Left lobe of liver (tissue), 2 donors: ENCODE measurements around the gene CA5B. TPM values are rescaled to one million over a fixed set of nuclear protein-coding genes. Genes with fewer than 3 reads are reported as not detected.
"Not testable (repeated sequence)": the region's sequence is repeated elsewhere in the genome, so short reads cannot be mapped to it uniquely, and the experiment has no call there.

Source experiments
- ATAC-seq: fragments of 200-7000 bp; cut with Tn5 transposase; one replicate; pipeline ENCODE4 v1.9.1; 2020; ENCODE audit warnings: mild to moderate bottlenecking, moderate library complexity
- DNase-seq: peaks from one replicate; pipeline ENCODE4 v3.0.0-alpha.2; 2020; ENCODE audit warnings: low spot score
- total RNA-seq: library from RNA; stranded (reverse); gene quantifications from one replicate; pipeline ENCODE4 v1.2.1, GENCODE V29; 2021
- donor health status: DM: no; HTN: no; CAD: no; lungs with moderate emphysema.
- donor health status: DM: no; HTN: yes; CAD: no.

The CA5B gene
- total RNA-seq, 1 donor from 2014 or later, result 1.3 TPM

- ATAC-seq, result no peak
- no peak for DNase-seq
These were observed 74.3 kb downstream of the CA5B start for GRCh38 chrX:15812192-15812938.

- DNase-seq (no peak), ATAC-seq (no peak)
These were observed 75.3 kb downstream of the CA5B start for GRCh38 chrX:15813416-15813815.

DNA sequence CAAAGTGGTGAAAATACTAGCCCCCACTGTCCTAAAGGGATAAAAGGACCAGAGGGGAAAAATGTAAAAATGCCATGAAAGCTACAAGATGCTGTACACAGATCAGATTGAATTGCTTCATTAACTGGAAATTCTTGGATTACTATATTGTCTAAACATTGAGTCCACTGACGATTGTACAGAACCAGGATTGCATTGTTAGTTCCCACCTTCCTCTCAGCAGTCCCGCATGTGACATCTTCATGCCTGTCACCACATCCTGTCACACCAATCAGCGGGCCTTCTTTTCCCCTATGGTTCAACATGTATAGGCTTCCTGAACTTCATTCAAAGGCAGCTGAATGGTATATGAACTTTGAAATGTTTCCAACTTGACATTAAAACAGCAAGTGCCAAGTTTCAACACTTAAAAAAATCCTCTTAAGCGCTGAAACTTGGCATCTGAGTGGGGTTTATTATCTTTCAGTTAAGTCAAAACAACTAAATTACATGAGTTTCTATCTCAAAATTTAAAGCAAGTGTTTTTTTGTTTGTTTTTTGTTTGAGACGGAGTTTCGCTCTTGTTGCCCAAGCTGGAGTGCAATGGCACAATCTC, 76.8 kb downstream of the CA5B start:
- no peak for DNase-seq
- ATAC-seq, result no peak

GRCh38 chrX:15815779-15816437, 77.8 kb downstream of the CA5B start:
- ATAC-seq (peak; percentile 80), DNase-seq (no peak)

DNA sequence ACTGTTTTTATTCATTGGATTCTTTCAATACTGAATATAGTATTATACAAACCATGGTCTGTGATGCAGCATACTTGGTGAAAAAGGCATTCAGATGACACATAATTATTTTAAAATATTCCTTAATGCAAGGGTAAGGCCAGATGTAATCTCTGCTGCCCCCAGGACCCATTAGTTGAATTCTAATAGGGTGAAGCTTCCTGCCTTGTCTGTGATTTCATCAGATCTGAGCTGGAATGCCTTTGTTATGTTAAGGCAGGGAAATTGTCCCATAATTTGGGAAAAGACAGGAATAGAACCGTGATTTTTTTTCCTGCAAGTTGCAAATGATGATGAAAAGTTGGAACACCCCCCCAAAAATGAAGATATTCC, 78.4 kb downstream of the CA5B start:
- no peak for ATAC-seq
- no peak for DNase-seq

- no peak for DNase-seq
- ATAC-seq, result no peak
These were observed 78.8 kb downstream of the CA5B start for GRCh38 chrX:15816886-15817285.

GRCh38 chrX:15820106-15821073, 82.3 kb downstream of the CA5B start:
- no peak for ATAC-seq

DNA sequence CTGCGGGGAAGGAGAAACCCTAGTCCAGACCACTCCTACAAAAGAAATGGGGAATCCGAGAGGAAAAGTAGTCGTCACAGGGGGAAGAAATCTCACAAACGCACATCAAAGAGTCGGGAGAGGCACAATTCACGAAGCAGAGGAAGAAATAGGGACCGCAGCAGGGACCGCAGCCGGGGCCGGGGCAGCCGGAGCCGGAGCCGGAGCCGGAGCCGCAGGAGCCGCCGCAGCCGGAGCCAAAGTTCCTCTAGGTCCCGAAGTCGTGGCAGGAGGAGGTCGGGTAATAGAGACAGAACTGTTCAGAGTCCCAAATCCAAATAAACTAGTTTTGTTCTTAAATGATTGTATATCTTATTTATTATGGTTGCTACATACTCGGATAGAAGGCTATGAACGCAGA, 84.9 kb downstream of the CA5B start:
- ATAC-seq, result no peak
- DNase-seq, result no peak

More at GRCh38 chrX:15820106-15821073, 82.3 kb downstream of the CA5B start:
- DNase-seq, result no peak

DNA sequence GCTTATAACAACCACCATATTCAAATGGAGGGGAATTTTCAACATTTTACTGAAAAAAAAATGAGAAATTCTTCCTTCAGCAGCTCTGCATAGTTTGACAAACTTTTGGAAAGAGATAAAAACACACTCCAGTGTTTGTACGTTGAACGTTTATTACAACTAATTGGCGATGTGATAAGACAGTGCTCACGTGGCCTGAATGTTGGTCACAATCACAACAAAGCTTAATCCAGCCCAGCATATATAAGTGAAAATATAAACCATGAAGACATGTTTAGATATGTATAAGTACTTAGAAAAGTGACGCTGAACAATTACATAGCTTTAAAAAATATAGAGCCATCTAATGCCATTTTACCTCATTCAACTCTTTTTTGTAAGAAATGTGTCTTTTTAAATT, 87.9 kb downstream of the CA5B start:
- no peak for ATAC-seq
- DNase-seq, result no peak

DNA sequence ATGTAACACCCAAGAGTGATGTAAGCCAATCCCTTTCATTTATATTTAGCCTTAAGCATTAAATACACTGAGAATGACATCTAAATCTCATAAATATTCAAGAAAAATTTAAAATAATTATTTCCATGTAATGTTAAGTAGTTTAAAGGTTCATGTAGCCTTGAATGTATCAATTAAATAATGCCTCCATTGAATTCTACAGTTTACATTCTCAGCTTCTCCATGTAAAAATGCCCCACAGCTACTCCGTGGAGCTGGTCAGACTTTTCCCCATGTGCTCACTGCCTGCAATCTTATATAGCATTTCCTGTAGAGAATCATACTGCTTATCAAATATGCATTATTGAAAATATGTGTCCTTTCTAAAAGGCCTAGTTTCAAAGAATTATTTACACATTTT, 91.1 kb downstream of the CA5B start:
- DNase-seq, result no peak
- no peak for ATAC-seq

GRCh38 chrX:15831347-15831746, 93.3 kb downstream of the CA5B start:
- DNase-seq, ATAC-seq: not testable (repeated sequence)

DNA sequence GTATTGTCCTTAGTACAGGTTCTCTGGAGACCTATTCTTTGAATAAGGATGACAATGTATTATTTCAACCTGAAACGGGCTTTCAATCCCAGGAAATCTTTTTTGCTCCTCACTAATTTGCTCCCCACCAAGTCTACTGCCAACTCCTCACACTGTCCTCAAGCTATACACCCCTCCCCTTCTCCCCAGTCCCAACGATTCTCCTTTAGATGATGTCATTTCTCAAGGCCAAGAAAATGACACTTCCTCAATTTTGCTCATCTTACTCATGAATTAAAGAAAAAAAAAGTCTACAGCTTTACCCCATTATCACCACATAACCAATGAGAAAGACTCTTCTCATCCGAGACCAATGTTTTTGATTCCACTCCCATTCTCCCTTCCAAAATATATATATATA, 96.0 kb downstream of the CA5B start:
- DNase-seq (no peak), ATAC-seq (no peak)

- ATAC-seq (no peak), DNase-seq (no peak)
These were observed 96.9 kb downstream of the CA5B start for GRCh38 chrX:15834827-15835595.

Other genes starting within 250 kb of the CA5B start
- gene PIR, start 244.9 kb upstream of the CA5B start, total RNA-seq, result 19.3 TPM
- gene BMX, start 237.5 kb upstream of the CA5B start, total RNA-seq, result 0.78 TPM
- gene ACE2, start 137.3 kb upstream of the CA5B start, total RNA-seq, result 1.5 TPM
- gene CLTRN, start 73.5 kb upstream of the CA5B start, total RNA-seq, result 9.6 TPM
- gene ZRSR2, start 52.2 kb downstream of the CA5B start, total RNA-seq, result 2.6 TPM
- gene AP1S2, start 116.5 kb downstream of the CA5B start, total RNA-seq, result 3.9 TPM